HG02610 (cell line): ENCODE data around the gene ANK2.

ENCODE experiments used
- ATAC-seq: cut with Tn5 transposase; IDR thresholded peaks from one replicate; pipeline ENCODE4 v1.9.1; 2021; ENCODE audit warnings: mild to moderate bottlenecking, moderate library complexity; ENCODE audit not compliant: unreplicated experiment

Gene ANK2

DNA sequence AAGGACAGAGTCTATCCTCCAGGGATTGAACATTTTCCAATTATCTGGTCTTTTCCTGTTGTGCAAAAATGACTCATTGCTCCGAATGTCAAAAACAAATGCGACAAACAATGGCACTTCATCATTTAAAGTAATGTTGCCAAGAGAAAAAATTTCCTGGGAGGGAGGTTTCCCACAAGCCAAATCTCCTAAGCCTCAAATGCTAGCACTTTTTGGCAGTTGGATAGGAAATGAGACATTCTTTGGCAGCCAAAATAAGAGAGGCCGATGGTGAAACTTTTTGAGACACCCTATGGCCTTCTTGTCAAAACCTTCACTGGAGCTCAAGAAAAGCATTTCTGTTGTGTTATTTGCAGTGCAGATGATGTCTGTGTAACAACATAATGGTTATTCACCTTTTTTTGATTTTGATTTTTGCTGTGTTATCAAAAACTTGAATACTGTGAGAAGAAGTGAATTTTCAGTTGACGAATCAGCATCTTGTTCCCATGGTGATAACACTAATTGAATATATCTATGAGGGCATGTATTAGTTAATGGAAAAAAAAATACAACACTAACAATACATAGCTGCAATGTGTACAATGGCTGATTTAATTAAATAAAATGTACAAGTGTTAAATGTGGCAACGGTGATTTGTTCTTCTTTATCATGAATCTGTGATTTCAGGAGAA lies 333.8 kb downstream of the ANK2 start:
- ATAC-seq, result no peak

DNA sequence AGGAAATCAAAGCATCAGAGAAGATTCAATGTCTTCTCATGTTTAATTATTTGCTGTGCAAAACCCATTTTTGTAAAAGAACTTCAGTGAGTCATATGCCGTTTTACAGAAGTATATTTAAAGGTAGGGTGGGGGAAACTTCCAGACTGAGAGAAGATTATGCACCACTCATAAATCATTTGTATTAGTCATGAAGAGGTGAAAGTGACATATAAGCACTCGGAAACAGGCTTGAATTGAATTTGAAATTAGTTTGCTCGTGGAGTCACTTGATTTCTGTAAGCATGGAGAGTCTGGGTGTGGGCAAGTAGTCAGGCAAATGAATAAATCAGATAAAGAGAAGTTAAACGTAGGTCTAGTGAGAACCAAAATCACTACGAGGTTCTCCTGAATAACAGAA lies 335.1 kb downstream of the ANK2 start:
- ATAC-seq, result no peak

DNA sequence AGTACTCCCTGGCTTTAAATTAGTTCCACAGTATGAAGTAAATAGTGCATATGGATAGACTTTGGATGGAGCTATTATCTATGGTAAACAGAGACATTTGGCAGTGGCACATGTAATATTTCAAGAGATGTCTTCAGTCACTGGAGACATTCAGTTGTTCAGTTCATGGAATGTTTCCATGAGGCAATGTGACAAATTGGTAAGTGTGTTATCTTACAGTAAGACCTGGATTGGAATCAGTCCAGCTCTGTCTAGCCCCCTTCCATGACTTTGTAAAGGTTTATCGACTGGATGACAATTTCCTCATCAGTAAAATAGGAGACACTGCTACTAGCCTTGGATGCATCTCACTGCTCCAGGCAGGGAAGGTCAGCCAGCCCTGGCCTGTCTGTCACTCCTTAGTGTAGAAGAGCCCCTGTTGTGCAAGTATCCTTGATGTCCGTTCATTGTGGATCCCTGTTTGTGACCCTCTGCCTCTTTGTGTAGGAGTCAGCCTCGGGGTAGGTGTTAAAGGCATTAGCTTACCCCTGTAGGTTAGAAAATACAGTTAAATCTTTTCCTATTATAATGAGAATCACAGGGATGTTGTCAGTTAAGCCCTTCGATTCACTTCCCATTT lies 335.9 kb downstream of the ANK2 start:
- ATAC-seq, result no peak

DNA sequence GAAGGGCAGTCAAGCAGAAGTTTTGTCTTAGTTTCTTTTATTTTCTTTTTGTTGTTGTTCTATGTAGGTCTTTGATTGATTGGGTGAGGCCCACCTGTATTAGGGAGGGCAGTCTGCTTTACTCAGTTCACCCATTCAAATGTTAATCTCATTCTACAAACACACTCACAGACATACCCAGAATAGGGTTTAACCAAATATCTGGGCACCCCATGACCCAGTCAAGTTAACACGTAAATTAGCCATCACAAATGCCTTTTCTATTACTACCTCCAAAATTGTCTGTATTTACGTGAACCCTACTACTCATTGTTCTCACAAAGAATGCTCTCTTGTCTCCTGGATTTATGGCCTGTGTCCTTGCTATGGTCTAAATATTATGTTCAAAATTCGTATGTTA lies 339.7 kb downstream of the ANK2 start:
- no peak for ATAC-seq

DNA sequence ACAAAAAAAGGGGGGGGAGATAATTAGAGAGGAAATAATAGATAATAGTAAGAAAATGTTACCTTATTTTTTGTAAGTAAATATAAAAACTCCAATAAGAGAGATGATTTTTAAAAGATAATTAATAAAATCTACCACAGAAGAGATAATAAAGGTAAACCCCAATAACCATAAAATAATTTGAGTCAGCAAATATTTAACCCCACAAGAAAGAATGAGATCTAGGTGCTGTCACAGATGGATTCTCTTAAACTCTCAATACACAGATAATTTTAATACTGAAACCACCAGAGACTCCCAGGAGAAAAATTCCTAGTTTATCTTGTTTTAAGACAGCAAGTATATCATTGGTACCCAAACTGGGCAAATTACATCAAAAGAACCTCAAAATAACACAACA lies 341.4 kb downstream of the ANK2 start:
- ATAC-seq, result no peak

DNA sequence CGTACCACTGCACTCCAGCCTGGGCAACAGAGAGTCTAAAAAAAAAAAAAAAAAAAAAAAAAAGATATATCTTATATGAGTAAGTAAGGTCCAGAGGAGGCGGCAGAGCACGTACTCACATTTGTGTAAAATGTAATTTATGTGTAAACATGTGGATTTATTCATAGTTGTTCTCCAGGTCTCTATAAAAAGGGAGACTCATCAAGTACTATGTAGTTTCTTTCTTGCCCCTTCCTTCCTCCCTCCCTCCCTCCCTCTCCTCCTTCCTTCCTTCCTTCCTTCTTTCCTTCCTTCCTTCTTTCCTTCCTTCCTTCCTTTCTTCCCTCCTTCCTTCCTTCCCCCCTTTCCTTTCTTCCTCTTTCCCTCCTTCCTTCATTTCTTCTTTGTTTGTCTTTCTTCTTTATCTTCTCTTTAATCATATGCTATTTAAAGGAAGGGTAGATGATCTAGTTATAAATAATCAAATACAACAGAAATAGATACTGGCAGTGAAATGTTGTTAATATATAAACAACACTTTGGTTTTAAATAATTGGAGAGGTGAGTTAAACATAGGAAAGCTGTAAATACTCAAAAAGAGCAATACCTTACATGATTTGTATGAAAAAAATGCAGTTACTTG lies 344.8 kb downstream of the ANK2 start:
- ATAC-seq, result no peak

DNA sequence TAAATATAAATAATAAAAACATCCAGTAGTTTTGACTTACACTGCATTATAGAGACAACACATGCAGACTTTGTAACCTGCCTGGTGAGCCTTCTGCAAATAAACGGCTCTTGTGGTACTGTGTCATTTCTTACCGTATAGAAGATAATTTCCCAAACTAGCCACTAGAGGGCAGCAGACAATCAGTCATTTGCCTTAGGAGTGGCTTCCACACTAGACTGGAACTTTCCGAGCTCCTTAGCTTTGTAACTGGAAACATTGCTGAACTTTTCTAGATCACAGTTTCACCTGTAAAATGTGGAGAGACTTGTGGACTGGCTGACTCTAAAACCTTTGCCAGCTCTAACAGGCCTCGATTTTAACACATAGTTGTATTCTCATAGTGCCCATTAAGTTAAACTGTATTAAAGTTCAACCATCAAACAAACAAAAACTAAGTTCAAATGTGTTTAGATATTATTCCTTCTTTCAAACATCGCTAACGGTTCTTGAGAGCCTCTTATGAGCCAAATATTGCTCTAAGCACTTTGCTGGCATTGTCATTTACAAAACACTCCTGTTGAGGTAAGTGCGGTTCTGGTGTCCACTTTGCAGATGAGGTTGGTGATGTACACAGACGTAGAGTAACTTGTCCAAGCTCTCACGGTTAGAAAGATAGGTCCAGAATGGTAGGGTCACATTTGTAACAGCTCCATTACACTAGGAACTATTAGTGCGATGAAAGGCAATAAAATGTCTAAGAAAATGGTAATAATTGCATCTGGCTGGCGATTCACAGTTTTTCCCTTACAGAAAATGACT lies 345.5 kb downstream of the ANK2 start:
- peak; percentile 95 for ATAC-seq

DNA sequence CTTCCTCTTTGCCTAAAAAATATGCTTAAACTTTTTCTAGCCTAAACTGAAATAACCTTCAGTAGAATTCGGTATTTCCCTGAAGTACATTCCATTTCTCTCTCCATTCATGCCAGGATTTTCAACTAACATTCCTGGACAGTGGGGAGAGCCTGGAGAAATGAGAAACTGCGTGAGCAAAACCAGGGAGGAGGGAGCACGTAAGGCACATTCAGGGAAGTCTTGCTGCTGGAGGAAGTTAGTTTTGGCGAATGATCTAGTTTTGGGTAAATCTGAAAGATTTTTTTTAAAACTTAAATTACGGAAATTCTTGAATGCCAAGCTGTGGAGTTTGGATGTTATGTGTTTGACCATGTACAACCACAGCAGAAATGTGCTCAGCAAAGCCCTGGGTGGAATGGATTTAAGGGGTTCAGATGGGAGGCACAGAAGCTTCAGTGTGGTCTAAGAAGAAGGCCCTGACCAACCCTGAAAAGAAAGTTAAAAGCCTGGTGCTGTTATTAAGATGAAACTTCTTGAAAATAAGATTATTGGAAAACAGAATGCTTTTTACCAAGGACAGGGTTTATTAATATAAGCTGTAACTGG lies 347.8 kb downstream of the ANK2 start:
- no peak for ATAC-seq

DNA sequence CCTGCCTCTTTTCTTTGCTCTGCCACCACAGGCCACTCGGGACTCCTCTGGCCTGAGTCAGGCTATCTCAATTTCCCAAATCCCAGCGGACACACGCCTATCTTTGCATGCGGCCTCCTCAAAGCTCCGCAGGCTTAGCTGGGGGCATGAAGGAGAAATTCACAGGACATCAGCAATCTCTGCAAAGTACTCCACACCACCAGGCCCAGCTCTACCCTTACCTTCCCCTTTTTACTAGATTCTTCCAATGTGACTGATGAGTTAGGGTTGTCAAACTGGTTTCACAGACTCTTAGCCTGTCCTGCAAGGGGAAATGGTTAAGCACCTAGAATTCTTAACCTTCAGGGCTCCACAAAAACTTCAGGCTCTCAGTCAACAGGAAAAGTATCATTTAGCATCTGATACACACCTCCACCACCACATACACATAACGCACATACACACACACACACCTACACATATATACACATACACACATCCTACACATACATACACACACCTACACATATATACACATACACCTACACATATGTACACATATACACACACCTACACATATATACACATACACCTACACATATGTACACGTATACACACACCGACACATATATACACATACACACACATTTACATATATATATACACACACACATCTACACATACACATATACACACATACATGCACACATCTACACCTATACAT lies 349.1 kb downstream of the ANK2 start:
- no peak for ATAC-seq

DNA sequence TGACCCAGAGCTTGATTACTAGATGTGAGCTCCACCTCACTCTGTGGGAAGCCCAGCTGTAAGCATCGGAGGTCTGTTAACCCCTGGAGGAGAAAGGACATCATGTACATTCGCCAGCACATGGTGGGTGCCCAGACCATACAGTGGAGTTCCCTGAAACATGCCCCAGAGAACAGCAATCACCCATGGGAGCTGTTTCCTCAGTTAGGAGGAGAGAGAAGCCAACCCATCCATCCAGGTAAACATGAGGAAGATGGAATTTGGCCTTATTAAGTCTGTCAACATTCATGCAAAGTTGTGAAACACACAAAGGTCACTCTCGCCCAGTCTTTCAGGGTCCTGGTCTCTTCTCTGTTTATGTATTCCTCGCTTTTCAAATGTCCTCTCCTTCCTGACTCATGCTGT lies 354.7 kb downstream of the ANK2 start:
- ATAC-seq, result no peak

DNA sequence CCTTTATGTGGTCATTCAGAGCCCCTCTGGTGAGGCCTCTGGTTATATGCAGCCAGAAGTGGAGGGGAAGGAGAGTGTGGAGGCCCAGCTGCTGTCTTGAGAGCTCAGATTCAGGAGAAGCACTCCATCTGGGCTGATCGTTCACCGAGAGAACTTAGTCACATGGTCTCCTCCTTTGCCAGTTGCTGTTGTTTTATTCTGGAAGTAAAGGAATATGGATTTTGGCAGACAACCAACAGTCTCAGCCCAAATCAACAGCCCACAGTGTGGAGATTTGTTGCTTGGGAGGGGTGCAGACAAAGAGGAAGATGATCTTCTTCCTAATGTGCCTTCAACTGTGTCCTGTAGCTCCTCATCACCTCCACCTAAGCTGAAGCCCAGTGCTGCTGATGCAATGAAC lies 355.4 kb downstream of the ANK2 start:
- no peak for ATAC-seq

DNA sequence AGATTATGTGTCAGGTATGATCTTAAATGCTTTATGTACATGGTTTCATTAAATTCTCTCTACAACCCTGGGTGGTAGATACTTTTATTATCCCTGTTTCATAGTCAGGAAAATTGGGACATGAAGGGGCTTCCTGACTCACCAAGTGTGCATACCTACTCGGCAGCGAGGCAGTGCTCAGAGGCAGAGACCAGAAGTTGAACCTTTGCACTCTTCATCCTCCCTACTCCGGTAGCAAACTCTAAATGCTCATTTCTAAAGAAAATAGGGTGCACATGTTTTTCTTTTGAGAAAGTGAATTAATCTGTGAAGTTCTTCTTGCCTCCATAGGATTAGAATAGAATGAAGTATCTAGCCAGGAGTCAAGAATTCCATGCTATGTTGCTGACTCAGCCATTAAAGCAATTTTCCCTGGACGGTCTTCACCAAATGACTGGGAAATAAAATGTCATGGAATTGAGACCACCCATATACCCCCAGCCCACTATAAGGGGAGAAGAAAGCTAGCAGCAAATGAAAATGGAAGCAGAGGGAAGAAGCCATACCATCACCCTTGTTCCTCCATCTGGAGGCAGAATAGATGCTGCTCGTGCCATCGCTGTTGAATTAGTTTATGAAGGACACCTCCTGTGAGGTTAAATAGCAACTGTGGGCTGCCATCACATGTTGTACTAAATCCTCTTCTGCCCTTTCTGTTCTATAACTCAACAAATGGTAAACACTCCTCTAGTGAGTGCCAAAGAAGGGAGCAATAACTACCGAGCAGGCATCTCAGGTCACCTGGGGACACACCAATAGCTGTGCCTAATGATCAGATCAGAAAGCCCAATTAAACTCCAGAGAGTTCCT lies 356.6 kb downstream of the ANK2 start:
- no peak for ATAC-seq

DNA sequence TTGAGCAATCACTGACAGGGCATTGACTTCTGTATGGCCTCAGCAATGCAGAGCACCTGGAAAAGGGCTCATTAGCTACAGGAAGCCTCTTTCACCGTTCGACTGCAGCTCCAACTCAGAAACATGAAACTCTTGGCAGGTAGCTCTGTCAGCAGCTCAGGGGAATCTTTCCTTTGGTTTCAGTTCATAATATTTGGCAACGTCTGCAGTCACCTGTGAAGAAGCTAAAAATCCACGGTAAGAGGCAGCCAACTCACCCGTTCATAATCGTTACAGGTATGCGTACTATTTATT lies 357.2 kb downstream of the ANK2 start:
- no peak for ATAC-seq

DNA sequence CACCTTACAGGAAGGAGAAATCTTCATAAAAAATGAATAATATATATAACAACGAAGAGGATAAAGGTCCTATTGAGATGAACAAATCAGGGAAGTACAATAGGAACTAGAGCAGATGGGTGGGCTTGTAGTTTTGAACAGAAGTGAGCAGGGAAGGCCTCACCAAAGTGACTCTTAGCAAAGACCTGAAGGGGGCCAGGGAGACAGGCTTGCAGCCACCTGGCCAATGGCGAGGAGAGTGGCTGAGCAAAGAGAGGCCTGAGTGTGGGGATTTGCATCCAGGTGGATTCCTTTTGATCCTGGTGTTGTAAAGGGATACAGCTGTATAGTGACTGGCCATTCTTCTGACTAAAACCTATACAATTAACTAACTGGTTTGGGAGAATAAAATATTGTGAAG lies 358.0 kb downstream of the ANK2 start:
- no peak for ATAC-seq

DNA sequence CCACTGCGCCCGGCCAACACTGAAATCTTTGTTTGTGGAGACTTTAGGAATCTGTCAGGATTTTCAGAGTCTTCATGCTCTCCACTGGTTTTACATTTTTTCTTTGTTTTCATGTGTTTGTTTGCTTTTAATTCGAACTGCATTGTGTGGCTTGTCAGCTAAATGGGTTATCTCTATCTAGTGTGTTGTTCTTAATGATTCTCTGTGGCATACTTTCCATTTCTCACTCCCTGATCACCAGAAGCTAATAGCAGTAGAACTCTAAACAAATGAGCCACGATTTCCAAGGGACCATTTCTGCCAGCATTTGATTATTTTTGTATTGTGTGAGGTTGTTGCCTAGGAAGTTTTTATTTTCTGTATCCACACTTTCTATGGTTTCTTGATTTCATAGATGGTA lies 359.7 kb downstream of the ANK2 start:
- no peak for ATAC-seq

DNA sequence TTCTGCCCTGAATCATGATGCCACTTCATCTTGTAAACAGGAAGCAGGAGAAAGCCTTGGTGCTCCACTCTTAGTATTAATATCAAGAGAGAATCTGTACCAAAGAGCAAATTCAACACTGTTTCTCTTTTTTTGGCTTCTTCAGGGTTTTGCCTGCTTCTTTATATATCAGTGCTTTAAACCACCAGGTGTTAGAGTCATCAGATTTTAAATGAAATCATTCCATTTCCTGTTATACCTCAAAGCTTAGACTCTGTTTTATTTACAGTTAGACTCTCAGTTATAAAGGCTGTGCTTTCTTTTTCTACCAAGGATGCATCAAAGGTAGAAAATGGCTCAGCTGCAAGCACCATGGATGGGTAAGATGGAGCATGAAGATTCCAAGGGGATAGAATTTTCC lies 361.2 kb downstream of the ANK2 start:
- ATAC-seq, result no peak

DNA sequence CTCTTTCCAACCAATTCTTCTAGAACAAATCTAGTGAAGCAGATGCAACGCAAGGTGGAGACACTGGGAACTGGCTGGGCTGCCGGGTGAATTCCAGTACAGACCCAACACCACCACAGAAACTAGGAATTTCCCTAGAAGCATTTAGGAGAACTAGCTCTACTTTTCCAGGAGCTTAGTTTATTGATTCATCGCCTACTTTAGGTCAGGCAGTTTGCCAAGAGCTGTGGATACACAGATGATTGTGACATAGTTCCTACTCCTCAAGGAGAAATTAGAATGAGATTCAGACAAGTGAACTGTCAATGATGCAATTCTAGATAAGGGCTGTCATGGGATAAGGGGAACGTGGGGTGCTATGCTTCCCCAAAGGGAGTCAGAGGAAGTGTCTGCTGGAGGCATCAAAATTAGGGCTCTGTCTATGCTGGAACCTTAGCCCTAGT lies 362.1 kb downstream of the ANK2 start:
- ATAC-seq, result no peak

DNA sequence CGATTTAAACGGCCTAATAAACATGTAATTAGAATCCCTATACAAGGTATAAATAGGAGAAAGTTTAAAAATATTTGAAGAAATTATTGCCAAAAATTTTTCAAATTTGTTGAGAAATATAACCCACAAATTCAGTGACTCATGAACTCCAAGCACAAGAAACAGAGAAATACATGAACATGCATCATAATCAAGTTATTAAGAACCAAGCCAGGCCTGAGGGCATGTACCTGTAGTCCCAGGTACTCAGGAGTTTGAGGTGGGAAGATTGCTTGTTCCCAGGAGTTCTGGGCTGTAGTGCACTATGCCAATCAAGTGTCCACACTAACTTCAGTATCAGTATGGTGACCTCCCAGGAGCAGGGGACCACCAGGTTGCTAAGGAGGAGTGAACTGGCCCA lies 370.2 kb downstream of the ANK2 start:
- no peak for ATAC-seq

DNA sequence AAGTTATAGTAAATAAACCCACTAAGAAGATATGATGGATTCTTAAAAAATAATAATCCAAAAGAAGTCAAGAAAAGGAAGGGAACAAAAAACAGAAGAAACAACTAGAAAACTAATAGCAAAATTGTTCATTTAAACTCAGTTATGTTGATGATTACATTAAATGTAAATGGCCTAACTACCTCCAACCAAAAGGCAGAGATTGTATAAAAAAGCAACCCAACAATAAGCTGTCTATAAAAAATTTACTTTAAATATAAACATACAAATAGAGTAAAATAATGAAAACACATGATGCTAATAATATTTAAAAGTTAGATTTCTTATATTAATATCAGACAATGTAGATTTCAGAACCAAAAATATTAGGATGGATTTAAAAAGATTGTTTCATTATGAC lies 371.5 kb downstream of the ANK2 start:
- no peak for ATAC-seq

DNA sequence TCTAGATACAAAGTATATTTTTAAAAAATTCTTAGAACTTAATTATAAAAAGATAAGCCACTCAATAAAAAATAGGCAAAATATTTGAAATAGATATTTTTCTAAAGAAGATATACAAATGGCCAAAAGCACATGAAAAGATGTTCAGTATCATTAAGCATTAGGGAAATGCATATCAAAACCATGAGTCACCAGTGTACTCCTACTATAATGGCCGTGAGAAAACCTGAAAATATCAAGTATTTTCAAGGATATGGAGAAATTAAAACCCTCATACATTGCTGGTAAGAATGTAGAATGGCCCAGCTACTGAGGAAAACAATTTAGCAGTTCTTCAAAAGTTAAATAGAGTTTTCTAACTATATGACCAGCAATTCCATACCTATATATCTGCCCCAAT lies 374.2 kb downstream of the ANK2 start:
- no peak for ATAC-seq
